IMR-90 (cell line): ENCODE results near the gene DOK1. TPM values are rescaled to one million over a fixed set of nuclear protein-coding genes. Genes with fewer than 3 reads are reported as not detected.

ENCODE experiments used
- ATAC-seq: fragments of 200-7000 bp; cut with Tn5 transposase; 2 replicates; pipeline ENCODE4 v1.9.1; 2020; ENCODE audit warnings: low read depth, mild to moderate bottlenecking, moderate library complexity
- BruUV-seq: library from RNA; stranded (reverse); fragments of 400-500 nt; replicated peaks from 2 replicates; lab custom pipeline; 2021; lab: Mats Ljungman, UMichigan
- CTCF ChIA-PET: fragments of 300-600 bp; formaldehyde crosslinking; extraction: SDS; loops from one replicate; lab custom pipeline; 2021; ENCODE audit warnings: antibody characterized with exemption; lab: Yijun Ruan, JAX
- POLR2A ChIA-PET: fragments of 300-600 bp; sonication (Branson Sonifier 250); formaldehyde crosslinking; loops from one replicate; lab custom pipeline; 2022; ENCODE audit warnings: antibody characterized with exemption; ENCODE audit not compliant: unreplicated experiment; lab: Charles Lee
- DNase-seq: peaks from one replicate; pipeline ENCODE4 v3.0.0; 2013
- H2AFZ ChIP-seq: replicated peaks from 2 replicates; pipeline ENCODE3; 2013; ENCODE audit warnings: low read length, mild to moderate bottlenecking; ENCODE audit not compliant: poor library complexity
- H2AK5ac ChIP-seq: 2 replicates; pipeline ENCODE4 v1.6.1; 2013; ENCODE audit warnings: low read depth, low read length, inconsistent platforms
- H2AK9ac ChIP-seq: replicated peaks from 2 replicates; pipeline ENCODE3; 2013; ENCODE audit warnings: mild to moderate bottlenecking, low read depth, low read length, moderate library complexity; ENCODE audit not compliant: poor library complexity
- H2BK120ac ChIP-seq: 2 replicates; pipeline ENCODE4 v1.6.1; 2013; ENCODE audit warnings: low read depth, low read length, inconsistent platforms
- H2BK15ac ChIP-seq: 3 replicates; pipeline ENCODE4 v1.6.1; 2013; ENCODE audit warnings: low read depth, low read length, inconsistent platforms
- H2BK20ac ChIP-seq: 2 replicates; pipeline ENCODE4 v1.6.1; 2013; ENCODE audit warnings: low read depth, mild to moderate bottlenecking, inconsistent platforms, low read length, moderate library complexity
- H2BK5ac ChIP-seq: 2 replicates; pipeline ENCODE4 v1.6.1; 2013; ENCODE audit warnings: mild to moderate bottlenecking, low read depth, low read length, inconsistent platforms; ENCODE audit not compliant: poor library complexity, severe bottlenecking
- H3K14ac ChIP-seq: replicated peaks from 2 replicates; pipeline ENCODE4 v1.6.1; 2013; ENCODE audit warnings: low read depth, low read length, inconsistent platforms
- H3K18ac ChIP-seq: 2 replicates; pipeline ENCODE4 v1.6.1; 2013; ENCODE audit warnings: low read depth, low read length, control low read depth
- H3K23ac ChIP-seq: 2 replicates; pipeline ENCODE4 v1.6.1; 2013; ENCODE audit warnings: low read depth, low read length, inconsistent platforms
- H3K27ac ChIP-seq: 2 replicates; pipeline ENCODE4 v1.5.1; 2013; ENCODE audit warnings: mild to moderate bottlenecking, control low read depth, low read length; ENCODE audit not compliant: insufficient read depth
- H3K27me3 ChIP-seq: 2 replicates; pipeline ENCODE4 v1.6.1; 2013; ENCODE audit warnings: low read length; ENCODE audit not compliant: control insufficient read depth, insufficient read depth
- H3K36me3 ChIP-seq: 2 replicates; pipeline ENCODE4 v1.6.1; 2013; ENCODE audit warnings: low read length, mixed read lengths; ENCODE audit not compliant: control insufficient read depth, insufficient read depth
- H3K4ac ChIP-seq: 2 replicates; pipeline ENCODE4 v1.6.1; 2013; ENCODE audit warnings: low read depth, low read length, inconsistent platforms
- H3K4me1 ChIP-seq: 2 replicates; pipeline ENCODE4 v1.6.1; 2013; ENCODE audit warnings: low read length, mixed read lengths; ENCODE audit not compliant: control insufficient read depth, insufficient read depth
- H3K4me2 ChIP-seq: 2 replicates; pipeline ENCODE4 v1.6.1; 2013; ENCODE audit warnings: low read depth, mild to moderate bottlenecking, control low read depth, low read length, moderate library complexity
- H3K4me3 ChIP-seq: 2 replicates; pipeline ENCODE4 v1.5.1; 2013; ENCODE audit warnings: low read depth, mild to moderate bottlenecking, control low read depth, low read length, moderate library complexity; ENCODE audit not compliant: insufficient read depth
- H3K56ac ChIP-seq: 2 replicates; pipeline ENCODE4 v1.6.1; 2013; ENCODE audit warnings: low read length, inconsistent platforms; ENCODE audit not compliant: insufficient read depth; ENCODE audit errors: extremely low read depth
- H3K79me1 ChIP-seq, 2 experiments: 2 replicates each; pipeline ENCODE4 v1.6.1; 2013; ENCODE audit warnings: low read length in 2 of 2, inconsistent platforms in 1 of 2, low read depth in 1 of 2
- H3K9ac ChIP-seq: 2 replicates; pipeline ENCODE4 v1.6.1; 2013; ENCODE audit warnings: low read depth, low read length, control low read depth
- H3K9me1 ChIP-seq: 2 replicates; pipeline ENCODE4 v1.6.1; 2013; ENCODE audit warnings: low read length, inconsistent platforms; ENCODE audit not compliant: insufficient read depth
- H3K9me3 ChIP-seq: 2 replicates; pipeline ENCODE4 v1.6.1; 2013; ENCODE audit warnings: low read length; ENCODE audit not compliant: control insufficient read depth, insufficient read depth
- H4K20me1 ChIP-seq: 2 replicates; pipeline ENCODE4 v1.6.1; 2013; ENCODE audit warnings: low read length, inconsistent platforms; ENCODE audit not compliant: insufficient read depth
- H4K5ac ChIP-seq: 2 replicates; pipeline ENCODE4 v1.6.1; 2013; ENCODE audit warnings: mild to moderate bottlenecking, low read depth, low read length, control low read depth
- H4K8ac ChIP-seq, 2 experiments: 2 replicates each; pipeline ENCODE4 v1.6.1; 2013; ENCODE audit warnings: low read depth in 2 of 2, low read length in 2 of 2, control low read depth in 1 of 2, inconsistent platforms in 1 of 2
- H4K91ac ChIP-seq: 2 replicates; pipeline ENCODE4 v1.6.1; 2013; ENCODE audit warnings: low read depth, low read length, inconsistent platforms; ENCODE audit not compliant: insufficient read depth
- BHLHE40 ChIP-seq: fragments of 150-350 bp; IDR thresholded peaks from 2 replicates; pipeline ENCODE4 v1.6.1; 2016; ENCODE audit warnings: mild to moderate bottlenecking, low read depth, low read length
- CEBPB ChIP-seq: IDR thresholded peaks from 2 replicates; pipeline ENCODE4 v1.6.1; 2012; ENCODE audit warnings: low read depth, low read length, improper control_type of control experiment
- CHD1 ChIP-seq: IDR thresholded peaks from 2 replicates; pipeline ENCODE4 v1.6.1; 2012; ENCODE audit warnings: low read depth, low read length, improper control_type of control experiment
- CTCF ChIP-seq: conservative IDR thresholded peaks from 2 replicates; pipeline ENCODE4 v1.5.1; 2012; ENCODE audit warnings: mild to moderate bottlenecking, low read depth, low read length, improper control_type of control experiment
- FOS ChIP-seq: fragments of 150-350 bp; IDR thresholded peaks from 2 replicates; pipeline ENCODE4 v1.6.1; 2016; ENCODE audit warnings: low read depth, low read length
- MAFK ChIP-seq: IDR thresholded peaks from 2 replicates; pipeline ENCODE4 v1.6.1; 2012; ENCODE audit warnings: low read depth, low read length, improper control_type of control experiment
- MXI1 ChIP-seq: IDR thresholded peaks from 2 replicates; pipeline ENCODE4 v1.6.1; 2012; ENCODE audit warnings: low read depth, mild to moderate bottlenecking, low read length, moderate library complexity, borderline replicate concordance
- NFE2L2 ChIP-seq: fragments of 150-350 bp; IDR thresholded peaks from 2 replicates; pipeline ENCODE4 v1.6.1; 2016; ENCODE audit warnings: low read depth, mild to moderate bottlenecking, low read length
- POLR2A ChIP-seq: IDR thresholded peaks from 2 replicates; pipeline ENCODE4 v1.6.1; 2012; ENCODE audit warnings: mild to moderate bottlenecking, low read depth, low read length
- RAD21 ChIP-seq: IDR thresholded peaks from 2 replicates; pipeline ENCODE4 v1.6.1; 2012; ENCODE audit warnings: low read length, improper control_type of control experiment
- RCOR1 ChIP-seq: IDR thresholded peaks from 2 replicates; pipeline ENCODE4 v1.6.1; 2012; ENCODE audit warnings: mild to moderate bottlenecking, low read length, improper control_type of control experiment; ENCODE audit not compliant: insufficient replicate concordance
- RFX5 ChIP-seq: IDR thresholded peaks from 2 replicates; pipeline ENCODE4 v1.8.0; 2012; ENCODE audit warnings: low read depth, mild to moderate bottlenecking, low read length, moderate library complexity
- SMC3 ChIP-seq: fragments of 150-350 bp; IDR thresholded peaks from 2 replicates; pipeline ENCODE4 v1.6.1; 2016; ENCODE audit warnings: low read depth, mild to moderate bottlenecking, antibody characterized with exemption, low read length, moderate library complexity
- USF2 ChIP-seq: fragments of 150-350 bp; IDR thresholded peaks from 2 replicates; pipeline ENCODE4 v1.6.1; 2017; ENCODE audit warnings: mild to moderate bottlenecking, antibody characterized with exemption, low read length, low read depth
- WGBS, 2 experiments: methylation state at CpG; one replicate each; pipeline versions ENCODE4 v1.1.5 to v1.1.7; 2013; ENCODE audit warnings: missing lambda C conversion rate in 2 of 2; ENCODE audit not compliant: insufficient read length in 1 of 2; ENCODE audit errors: extremely low coverage in 2 of 2; 5-methylcytosine and 5-hydroxymethylcytosine counted together
- dilution Hi-C: fragments of 300-500 bp; cut with HindIII; formaldehyde crosslinking; loops from one replicate; pipeline ENCODE4 v1.14.3; 2018; ENCODE audit warnings: low sequenced_read_pairs; ENCODE audit not compliant: unreplicated experiment
- in situ Hi-C: fragments of 300-500 bp; cut with MboI; formaldehyde crosslinking; loops from 3 replicates; pipeline ENCODE4 v1.14.3; 2019; ENCODE audit warnings: low sequenced_read_pairs, inconsistent platforms, mixed read lengths
- intact Hi-C: fragments of 100-400 bp; cut with micrococcal nuclease; formaldehyde crosslinking; loops from 2 replicates; pipeline ENCODE4 v1.10.0; 2022
- polyA plus RNA-seq, 3 experiments: library from polyadenylated mRNA; depleted of rRNA; stranded (reverse); fragments of >200 nt; gene quantifications; 2 replicates each; pipeline ENCODE4 v1.2.3, GENCODE V29; 2012; ENCODE audit warnings: low replicate concordance in 1 of 3
- total RNA-seq: library from RNA; depleted of rRNA; stranded (reverse); fragments of >200 nt; gene quantifications from 2 replicates; pipeline ENCODE4 v1.2.3, GENCODE V29; 2012

Gene DOK1
- total and polyA plus RNA-seq, 2 of the 4 experiments (the other 2 are of a cell fraction) = 15.4 to 17.6 TPM

- POLR2A ChIA-PET = no interaction called here
- no peak for ATAC-seq
Measured at GRCh38 chr2:74522516-74522915, 32.0 kb upstream of the DOK1 start.

More at GRCh38 chr2:74522516-74522915, 32.0 kb upstream of the DOK1 start:
- no peak overlapping the region for H2BK15ac ChIP-seq
- no peak for DNase-seq
- no peak overlapping the region for H3K4me3 ChIP-seq
- H3K4me1 ChIP-seq = no peaks in the 10 kb centered on the region
- intact Hi-C loops (no loop called here), in situ Hi-C loops (no loop called here), dilution Hi-C loops (no loop called here)
- CTCF ChIA-PET = no interaction called here
- H2BK120ac ChIP-seq = no peak overlapping the region
- WGBS, 2 experiments = 100% methylated on average over 1 of the region's 3 CpGs; no CpG with 5 or more reads in 1 of the 2 experiments
- H3K27me3 ChIP-seq = peaks cover 48% of the 10 kb centered on the region
- H3K79me1 ChIP-seq = peaks cover 6 to 15% of the 10 kb centered on the region in 2 experiments; a peak in 2 of 4 replicates
- H3K4ac ChIP-seq = no peak overlapping the region
- no peak overlapping the region for H2BK5ac ChIP-seq
- no peak overlapping the region for H3K27ac ChIP-seq
- peaks cover 20% of the 10 kb centered on the region for H3K36me3 ChIP-seq
- peaks cover 2% of the 10 kb centered on the region; the same call in 1 of the 2 replicates for H3K9me3 ChIP-seq
- no peak overlapping the region for H4K5ac ChIP-seq
- no peak overlapping the region for H2BK20ac ChIP-seq
- no peak overlapping the region for H3K14ac ChIP-seq
- H2AFZ ChIP-seq = no peak overlapping the region
- H3K23ac ChIP-seq = no peak overlapping the region
- H3K18ac ChIP-seq = no peak overlapping the region
- 0 out of 2 replicates have a peak, but pooled peaks cover 3% of the 10 kb centered on the region for H4K20me1 ChIP-seq
- H3K56ac ChIP-seq = no peak overlapping the region
- no peak for TF ChIP-seq RFX5
- no peak for TF ChIP-seq RAD21
- TF ChIP-seq USF2 = no peak
- TF ChIP-seq MAFK = no peak
- no peak for TF ChIP-seq BHLHE40
- TF ChIP-seq POLR2A = no peak
- TF ChIP-seq SMC3 = no peak
- no peak for TF ChIP-seq RCOR1
- no peak for TF ChIP-seq CHD1
- no peak for TF ChIP-seq CEBPB
- no peak for TF ChIP-seq MXI1
- TF ChIP-seq NFE2L2 = no peak
- TF ChIP-seq FOS = no peak
- no peak for TF ChIP-seq CTCF
- H3K4me2 ChIP-seq = no peak overlapping the region
- no peak overlapping the region for H2AK9ac ChIP-seq
- H4K8ac ChIP-seq = no peak overlapping the region
- peaks cover 2% of the 10 kb centered on the region for H3K9me1 ChIP-seq
- no peak overlapping the region for H3K9ac ChIP-seq
- H2AK5ac ChIP-seq = no peak overlapping the region
- no TSS peak for BruUV-seq
- H4K91ac ChIP-seq = no peak overlapping the region
